Measurements from ENCODE around the gene MACROD1.
A peak's percentile ranks its signal among the peaks of the same experiment; 100 is the strongest.

Gene MACROD1

GRCh38 chr11:64165842-64166635 lies at the start of gene MACROD1:
Gene MACROD1, minus strand, starts transcription at chr11:64166113. Its CDS starts 119 bp downstream, at chr11:64165994.
- DNase-seq = peak; percentile 93

- no peak for DNase-seq
Observed at GRCh38 chr11:64211181-64211872, 45.4 kb upstream of the MACROD1 start.

- no peak for DNase-seq
Observed at GRCh38 chr11:64210301-64211020, 44.5 kb upstream of the MACROD1 start.

- DNase-seq = no peak
Observed at GRCh38 chr11:64209563-64209843, 43.6 kb upstream of the MACROD1 start.

GRCh38 chr11:64208796-64209562 lies 43.1 kb upstream of the MACROD1 start:
- DNase-seq = no peak

GRCh38 chr11:64208086-64208795 lies 42.3 kb upstream of the MACROD1 start:
- no peak for DNase-seq

GRCh38 chr11:64207256-64208085 lies 41.6 kb upstream of the MACROD1 start:
- no peak for DNase-seq

- DNase-seq = no peak
Observed at GRCh38 chr11:64206457-64207255, 40.7 kb upstream of the MACROD1 start, which contains the start of gene FERMT3. Gene FERMT3, plus strand, starts transcription at chr11:64206721. Its CDS starts 644 bp downstream, at chr11:64207365.

- peak; percentile 68 for DNase-seq
Observed at GRCh38 chr11:64204464-64204989, 38.6 kb upstream of the MACROD1 start.

- no peak for DNase-seq
Observed at GRCh38 chr11:64204080-64204440, 38.1 kb upstream of the MACROD1 start.

GRCh38 chr11:64203421-64204079 lies 37.6 kb upstream of the MACROD1 start:
- DNase-seq = no peak

GRCh38 chr11:64202992-64203391 lies 37.1 kb upstream of the MACROD1 start:
- DNase-seq = no peak

- no peak for DNase-seq
Observed at GRCh38 chr11:64201543-64201942, 35.6 kb upstream of the MACROD1 start.

- no peak for DNase-seq
Observed at GRCh38 chr11:64198511-64198910, 32.6 kb upstream of the MACROD1 start.

- no peak for DNase-seq
Observed at GRCh38 chr11:64196626-64197025, 30.7 kb upstream of the MACROD1 start.

- DNase-seq = no peak
Observed at GRCh38 chr11:64192434-64192833, 26.5 kb upstream of the MACROD1 start.

- DNase-seq = no peak
Observed at GRCh38 chr11:64186492-64187165, 20.7 kb upstream of the MACROD1 start.

- peak; percentile 100 for DNase-seq
Observed at GRCh38 chr11:64185693-64186491, 20.0 kb upstream of the MACROD1 start, which contains the start of gene STIP1. Gene STIP1, plus strand, starts transcription at chr11:64186171. Its CDS starts 91 bp downstream, at chr11:64186262.
